ENCODE measurements around the gene PLCL2.

GRCh38 chr3:16844222-16844621 is 40.5 kb upstream of the PLCL2 start:
- TF ChIP-seq CTCF (IDR thresholded peaks at IDR 0.05; ENCODE audit: extremely low read depth in 1 of 2, insufficient read depth in 1 of 2, low read depth in 1 of 2, low read length in 2 of 2) (no peak), EZH2 (IDR thresholded peaks at IDR 0.05; ENCODE audit: borderline replicate concordance, low read depth, low read length, severe bottlenecking) (no peak), MYC (IDR thresholded peaks at IDR 0.05; ENCODE audit: low read depth, low read length) (no peak), JUN (IDR thresholded peaks at IDR 0.05; ENCODE audit: borderline replicate concordance, insufficient read depth, insufficient read length, low read depth) (no peak), POLR2AphosphoS5 (IDR thresholded peaks at IDR 0.05; ENCODE audit: insufficient read depth, low read depth, low read length) (no peak), POLR2A (IDR thresholded peaks at IDR 0.05; ENCODE audit: low read depth, low read length) (no peak), FOS (IDR thresholded peaks at IDR 0.05; ENCODE audit: borderline replicate concordance, insufficient read depth, low read length) (no peak)
